HL-60 (cell line): Measurements from ENCODE around the gene SLC6A5.
"Not testable (repeated sequence)": the region's sequence is repeated elsewhere in the genome, so short reads cannot be mapped to it uniquely, and the experiment has no call there.

Source experiments
- DNase-seq, 2 experiments: peaks; one replicate each; pipeline ENCODE4 v3.0.0-alpha.2; 2010 to 2020; ENCODE audit warnings: low read depth in 1 of 2, low spot score in 1 of 2
- H3K27ac ChIP-seq: fragments of 250-450 bp; sonication (Bioruptor Pico); replicated peaks from 2 replicates; pipeline ENCODE4 v1.5.1; 2020; ENCODE audit warnings: mild to moderate bottlenecking, moderate library complexity
- H3K27me3 ChIP-seq: fragments of 250-450 bp; sonication (Bioruptor Pico); 2 replicates; pipeline ENCODE4 v1.5.1; 2021; ENCODE audit warnings: mild to moderate bottlenecking, moderate library complexity; ENCODE audit not compliant: insufficient read depth, poor library complexity, severe bottlenecking
- H3K4me3 ChIP-seq: replicated peaks from 2 replicates; pipeline ENCODE4 v1.5.1; 2011; ENCODE audit warnings: mild to moderate bottlenecking, control low read depth, low read length; ENCODE audit not compliant: insufficient read depth
- CTCF ChIP-seq: IDR thresholded peaks from one replicate; pipeline ENCODE4 v1.5.1; 2011; ENCODE audit warnings: low read length, control low read depth, inconsistent platforms; ENCODE audit not compliant: insufficient read depth
- GABPA ChIP-seq: IDR thresholded peaks from 2 replicates; pipeline ENCODE4 v1.6.1; 2012; ENCODE audit warnings: low read depth
- POLR2AphosphoS5 ChIP-seq: IDR thresholded peaks from 2 replicates; pipeline ENCODE4 v1.6.1; 2012; ENCODE audit warnings: low read depth
- REST ChIP-seq: IDR thresholded peaks from 2 replicates; pipeline ENCODE4 v1.6.1; 2012; ENCODE audit warnings: low read depth; ENCODE audit not compliant: insufficient replicate concordance
- SPI1 ChIP-seq: IDR thresholded peaks from 2 replicates; pipeline ENCODE4 v1.6.1; 2012; ENCODE audit warnings: low read depth, mild to moderate bottlenecking, borderline replicate concordance
- long read RNA-seq: library from polyadenylated mRNA; unstranded; transcript quantifications from one replicate; pipeline ENCODE4 v2.0.0, GENCODE V29; 2020

Gene SLC6A5
- long read RNA-seq = 0 reads

- peak; percentile 10 to 29 for DNase-seq
- no peak within 1 kb of the TSS for H3K27ac ChIP-seq
- H3K4me3 ChIP-seq = no peak within 1 kb of the TSS
- peaks cover 70% of the 10 kb centered on the region for H3K27me3 ChIP-seq
- TF ChIP-seq SPI1 (no peak), POLR2AphosphoS5 (no peak), GABPA (no peak), REST (peak; percentile 97), CTCF (no peak)
Measured at GRCh38 chr11:20599221-20600019, at the start of gene SLC6A5. SLC6A5 (plus strand) TSS chr11:20599608; CDS start chr11:20599673, 65 bp downstream.

GRCh38 chr11:20551096-20551495 is 48.3 kb upstream of the SLC6A5 start:
- Histone ChIP-seq H3K27me3 (no peaks in the 10 kb centered on the region), H3K27ac (no peak overlapping the region), H3K4me3 (no peak overlapping the region)
- DNase-seq = no peak
- TF ChIP-seq GABPA = no peak
- TF ChIP-seq CTCF = no peak

GRCh38 chr11:20555783-20556182 is 43.6 kb upstream of the SLC6A5 start:
- H3K4me3 ChIP-seq = no peak overlapping the region
- no peak overlapping the region for H3K27ac ChIP-seq
- TF ChIP-seq SPI1 (no peak), CTCF (no peak), GABPA (no peak), REST (no peak), POLR2AphosphoS5 (no peak)
- no peak for DNase-seq
- H3K27me3 ChIP-seq = no peaks in the 10 kb centered on the region

GRCh38 chr11:20556396-20556795 is 43.0 kb upstream of the SLC6A5 start:
- not testable (repeated sequence) for DNase-seq, H3K4me3 ChIP-seq, H3K27ac ChIP-seq, H3K27me3 ChIP-seq
